IMR-90 (cell line): ENCODE data around the gene SLC25A51. TPM values are rescaled to one million over a fixed set of nuclear protein-coding genes. Genes with fewer than 3 reads are reported as not detected.
A peak's percentile ranks its signal among the peaks of the same experiment; 100 is the strongest.

Experiments
- ATAC-seq: fragments of 200-7000 bp; cut with Tn5 transposase; 2 replicates; pipeline ENCODE4 v1.9.1; 2020; ENCODE audit warnings: low read depth, mild to moderate bottlenecking, moderate library complexity
- BruUV-seq: library from RNA; stranded (reverse); fragments of 400-500 nt; replicated peaks from 2 replicates; lab custom pipeline; 2021; lab: Mats Ljungman, UMichigan
- CTCF ChIA-PET: fragments of 300-600 bp; formaldehyde crosslinking; extraction: SDS; loops from one replicate; lab custom pipeline; 2021; ENCODE audit warnings: antibody characterized with exemption; lab: Yijun Ruan, JAX
- POLR2A ChIA-PET: fragments of 300-600 bp; sonication (Branson Sonifier 250); formaldehyde crosslinking; loops from one replicate; lab custom pipeline; 2022; ENCODE audit warnings: antibody characterized with exemption; ENCODE audit not compliant: unreplicated experiment; lab: Charles Lee
- DNase-seq: peaks from one replicate; pipeline ENCODE4 v3.0.0; 2013
- H2AFZ ChIP-seq: replicated peaks from 2 replicates; pipeline ENCODE3; 2013; ENCODE audit warnings: low read length, mild to moderate bottlenecking; ENCODE audit not compliant: poor library complexity
- H2AK5ac ChIP-seq: 2 replicates; pipeline ENCODE4 v1.6.1; 2013; ENCODE audit warnings: low read depth, low read length, inconsistent platforms
- H2AK9ac ChIP-seq: replicated peaks from 2 replicates; pipeline ENCODE3; 2013; ENCODE audit warnings: mild to moderate bottlenecking, low read depth, low read length, moderate library complexity; ENCODE audit not compliant: poor library complexity
- H2BK120ac ChIP-seq: 2 replicates; pipeline ENCODE4 v1.6.1; 2013; ENCODE audit warnings: low read depth, low read length, inconsistent platforms
- H2BK15ac ChIP-seq: 3 replicates; pipeline ENCODE4 v1.6.1; 2013; ENCODE audit warnings: low read depth, low read length, inconsistent platforms
- H2BK20ac ChIP-seq: 2 replicates; pipeline ENCODE4 v1.6.1; 2013; ENCODE audit warnings: low read depth, mild to moderate bottlenecking, inconsistent platforms, low read length, moderate library complexity
- H2BK5ac ChIP-seq: 2 replicates; pipeline ENCODE4 v1.6.1; 2013; ENCODE audit warnings: mild to moderate bottlenecking, low read depth, low read length, inconsistent platforms; ENCODE audit not compliant: poor library complexity, severe bottlenecking
- H3K14ac ChIP-seq: replicated peaks from 2 replicates; pipeline ENCODE4 v1.6.1; 2013; ENCODE audit warnings: low read depth, low read length, inconsistent platforms
- H3K18ac ChIP-seq: 2 replicates; pipeline ENCODE4 v1.6.1; 2013; ENCODE audit warnings: low read depth, low read length, control low read depth
- H3K23ac ChIP-seq: 2 replicates; pipeline ENCODE4 v1.6.1; 2013; ENCODE audit warnings: low read depth, low read length, inconsistent platforms
- H3K27ac ChIP-seq: 2 replicates; pipeline ENCODE4 v1.5.1; 2013; ENCODE audit warnings: mild to moderate bottlenecking, control low read depth, low read length; ENCODE audit not compliant: insufficient read depth
- H3K27me3 ChIP-seq: 2 replicates; pipeline ENCODE4 v1.6.1; 2013; ENCODE audit warnings: low read length; ENCODE audit not compliant: control insufficient read depth, insufficient read depth
- H3K36me3 ChIP-seq: 2 replicates; pipeline ENCODE4 v1.6.1; 2013; ENCODE audit warnings: low read length, mixed read lengths; ENCODE audit not compliant: control insufficient read depth, insufficient read depth
- H3K4ac ChIP-seq: 2 replicates; pipeline ENCODE4 v1.6.1; 2013; ENCODE audit warnings: low read depth, low read length, inconsistent platforms
- H3K4me1 ChIP-seq: 2 replicates; pipeline ENCODE4 v1.6.1; 2013; ENCODE audit warnings: low read length, mixed read lengths; ENCODE audit not compliant: control insufficient read depth, insufficient read depth
- H3K4me2 ChIP-seq: 2 replicates; pipeline ENCODE4 v1.6.1; 2013; ENCODE audit warnings: low read depth, mild to moderate bottlenecking, control low read depth, low read length, moderate library complexity
- H3K4me3 ChIP-seq: 2 replicates; pipeline ENCODE4 v1.5.1; 2013; ENCODE audit warnings: low read depth, mild to moderate bottlenecking, control low read depth, low read length, moderate library complexity; ENCODE audit not compliant: insufficient read depth
- H3K56ac ChIP-seq: 2 replicates; pipeline ENCODE4 v1.6.1; 2013; ENCODE audit warnings: low read length, inconsistent platforms; ENCODE audit not compliant: insufficient read depth; ENCODE audit errors: extremely low read depth
- H3K79me1 ChIP-seq, 2 experiments: 2 replicates each; pipeline ENCODE4 v1.6.1; 2013; ENCODE audit warnings: low read length in 2 of 2, inconsistent platforms in 1 of 2, low read depth in 1 of 2
- H3K9ac ChIP-seq: 2 replicates; pipeline ENCODE4 v1.6.1; 2013; ENCODE audit warnings: low read depth, low read length, control low read depth
- H3K9me1 ChIP-seq: 2 replicates; pipeline ENCODE4 v1.6.1; 2013; ENCODE audit warnings: low read length, inconsistent platforms; ENCODE audit not compliant: insufficient read depth
- H3K9me3 ChIP-seq: 2 replicates; pipeline ENCODE4 v1.6.1; 2013; ENCODE audit warnings: low read length; ENCODE audit not compliant: control insufficient read depth, insufficient read depth
- H4K20me1 ChIP-seq: 2 replicates; pipeline ENCODE4 v1.6.1; 2013; ENCODE audit warnings: low read length, inconsistent platforms; ENCODE audit not compliant: insufficient read depth
- H4K5ac ChIP-seq: 2 replicates; pipeline ENCODE4 v1.6.1; 2013; ENCODE audit warnings: mild to moderate bottlenecking, low read depth, low read length, control low read depth
- H4K8ac ChIP-seq, 2 experiments: 2 replicates each; pipeline ENCODE4 v1.6.1; 2013; ENCODE audit warnings: low read depth in 2 of 2, low read length in 2 of 2, control low read depth in 1 of 2, inconsistent platforms in 1 of 2
- H4K91ac ChIP-seq: 2 replicates; pipeline ENCODE4 v1.6.1; 2013; ENCODE audit warnings: low read depth, low read length, inconsistent platforms; ENCODE audit not compliant: insufficient read depth
- CEBPB ChIP-seq: IDR thresholded peaks from 2 replicates; pipeline ENCODE4 v1.6.1; 2012; ENCODE audit warnings: low read depth, low read length, improper control_type of control experiment
- FOS ChIP-seq: fragments of 150-350 bp; IDR thresholded peaks from 2 replicates; pipeline ENCODE4 v1.6.1; 2016; ENCODE audit warnings: low read depth, low read length
- MXI1 ChIP-seq: IDR thresholded peaks from 2 replicates; pipeline ENCODE4 v1.6.1; 2012; ENCODE audit warnings: low read depth, mild to moderate bottlenecking, low read length, moderate library complexity, borderline replicate concordance
- POLR2A ChIP-seq: IDR thresholded peaks from 2 replicates; pipeline ENCODE4 v1.6.1; 2012; ENCODE audit warnings: mild to moderate bottlenecking, low read depth, low read length
- RAD21 ChIP-seq: IDR thresholded peaks from 2 replicates; pipeline ENCODE4 v1.6.1; 2012; ENCODE audit warnings: low read length, improper control_type of control experiment
- RCOR1 ChIP-seq: IDR thresholded peaks from 2 replicates; pipeline ENCODE4 v1.6.1; 2012; ENCODE audit warnings: mild to moderate bottlenecking, low read length, improper control_type of control experiment; ENCODE audit not compliant: insufficient replicate concordance
- WGBS, 2 experiments: methylation state at CpG; one replicate each; pipeline versions ENCODE4 v1.1.5 to v1.1.7; 2013; ENCODE audit warnings: missing lambda C conversion rate in 2 of 2; ENCODE audit not compliant: insufficient read length in 1 of 2; ENCODE audit errors: extremely low coverage in 2 of 2; 5-methylcytosine and 5-hydroxymethylcytosine counted together
- dilution Hi-C: fragments of 300-500 bp; cut with HindIII; formaldehyde crosslinking; loops from one replicate; pipeline ENCODE4 v1.14.3; 2018; ENCODE audit warnings: low sequenced_read_pairs; ENCODE audit not compliant: unreplicated experiment
- in situ Hi-C: fragments of 300-500 bp; cut with MboI; formaldehyde crosslinking; loops from 3 replicates; pipeline ENCODE4 v1.14.3; 2019; ENCODE audit warnings: low sequenced_read_pairs, inconsistent platforms, mixed read lengths
- intact Hi-C: fragments of 100-400 bp; cut with micrococcal nuclease; formaldehyde crosslinking; loops from 2 replicates; pipeline ENCODE4 v1.10.0; 2022
- polyA plus RNA-seq, 3 experiments: library from polyadenylated mRNA; depleted of rRNA; stranded (reverse); fragments of >200 nt; gene quantifications; 2 replicates each; pipeline ENCODE4 v1.2.3, GENCODE V29; 2012; ENCODE audit warnings: low replicate concordance in 1 of 3
- total RNA-seq: library from RNA; depleted of rRNA; stranded (reverse); fragments of >200 nt; gene quantifications from 2 replicates; pipeline ENCODE4 v1.2.3, GENCODE V29; 2012
- TF ChIP-seq, protein P1 (sequence below): fragments of 150-350 bp; IDR thresholded peaks from 2 replicates; pipeline ENCODE4 v1.6.1; 2017; ENCODE audit warnings: mild to moderate bottlenecking, antibody characterized with exemption, low read length, low read depth

Gene SLC25A51
- total and polyA plus RNA-seq, 2 of the 4 experiments (the other 2 are of a cell fraction): 14.1 to 81.6 TPM

DNA sequence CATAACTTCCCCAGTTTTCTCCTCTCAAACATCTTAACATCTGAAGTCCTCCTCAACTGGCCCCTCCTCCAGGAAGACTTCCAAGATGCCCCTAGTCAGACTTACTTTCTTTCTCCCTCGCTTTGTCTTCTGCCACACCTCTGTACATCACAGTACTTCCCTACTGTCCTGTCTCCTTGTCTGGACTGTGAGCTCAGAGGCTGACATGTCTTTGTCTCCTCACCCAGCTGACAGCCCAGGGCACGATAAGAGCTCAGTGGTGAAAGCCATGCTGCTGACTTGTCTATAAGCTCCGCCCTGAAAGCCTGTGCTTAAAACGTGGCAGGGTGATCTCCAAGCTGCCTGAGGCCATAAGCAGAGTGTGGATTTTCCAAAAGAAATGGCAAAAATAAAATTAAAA is 33.0 kb upstream of the SLC25A51 start:
- Histone ChIP-seq H2BK5ac (peak overlapping the region; percentile 85), H3K56ac (peak overlapping the region; percentile 91), H4K91ac (peak overlapping the region; percentile 88), H2BK15ac (peak overlapping the region; percentile 92; the same call in 2 of the 3 replicates), H2AFZ (peak overlapping the region; percentile 93), H2AK5ac (peak overlapping the region; percentile 98), H3K4me2 (peak overlapping the region; percentile 49), H3K27ac (peak overlapping the region; percentile 74), H2BK20ac (peak overlapping the region; percentile 95), H3K36me3 (peaks cover 21% of the 10 kb centered on the region), H2AK9ac (peak overlapping the region; percentile 97), H2BK120ac (peak overlapping the region; percentile 98), H4K8ac (peak overlapping the region; percentile 33 to 99), H4K5ac (peak overlapping the region; percentile 74; the same call in 1 of the 2 replicates), H3K4ac (peak overlapping the region; percentile 99), H3K9ac (peak overlapping the region; percentile 54; the same call in 1 of the 2 replicates), H4K20me1 (no peaks in the 10 kb centered on the region), H3K79me1 (peaks cover 48 to 91% of the 10 kb centered on the region in 2 experiments), H3K4me3 (no peak overlapping the region), H3K4me1 (peaks cover 31% of the 10 kb centered on the region), H3K27me3 (no peaks in the 10 kb centered on the region), H3K18ac (peak overlapping the region; percentile 61; the same call in 1 of the 2 replicates), H3K23ac (peak overlapping the region; percentile 95), H3K9me1 (peaks cover 31% of the 10 kb centered on the region), H3K14ac (peak overlapping the region; percentile 85), H3K9me3 (no peaks in the 10 kb centered on the region)
- peak; percentile 76 for ATAC-seq
- peak; percentile 90 for DNase-seq
- WGBS, 2 experiments: no CpG with 5 or more reads among the region's 4 CpGs
- CTCF ChIA-PET: interaction anchor here (0.7 to 1.3 kb wide), 3 partner anchors 12 to 134 kb away, joined by 3 to 7 read pairs (median 4); no protein-coding TSS in a partner anchor
- TF ChIP-seq, protein P1, sequence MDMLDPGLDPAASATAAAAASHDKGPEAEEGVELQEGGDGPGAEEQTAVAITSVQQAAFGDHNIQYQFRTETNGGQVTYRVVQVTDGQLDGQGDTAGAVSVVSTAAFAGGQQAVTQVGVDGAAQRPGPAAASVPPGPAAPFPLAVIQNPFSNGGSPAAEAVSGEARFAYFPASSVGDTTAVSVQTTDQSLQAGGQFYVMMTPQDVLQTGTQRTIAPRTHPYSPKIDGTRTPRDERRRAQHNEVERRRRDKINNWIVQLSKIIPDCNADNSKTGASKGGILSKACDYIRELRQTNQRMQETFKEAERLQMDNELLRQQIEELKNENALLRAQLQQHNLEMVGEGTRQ: no peak
- TF ChIP-seq MXI1: peak; percentile 98
- TF ChIP-seq CEBPB: no peak
- no peak for TF ChIP-seq RAD21
- TF ChIP-seq RCOR1: peak; percentile 27
- peak; percentile 49; the same call in 1 of the 2 replicates for TF ChIP-seq POLR2A
- TF ChIP-seq FOS: no peak
- no TSS peak for BruUV-seq
- in situ Hi-C loops: no loop called here
- intact Hi-C loops: no loop called here
- dilution Hi-C loops: loop anchor here (25.0 kb wide), 1 partner anchor 125 kb away; the partner anchor contains the start of gene SHB
- POLR2A ChIA-PET: no interaction called here
